ENCODE data around the gene ZNF561. TPM values are rescaled to one million over a fixed set of nuclear protein-coding genes. Genes with fewer than 3 reads are reported as not detected.
"Not testable (repeated sequence)": the region's sequence is repeated elsewhere in the genome, so short reads cannot be mapped to it uniquely, and the experiment has no call there.

The ZNF561 gene
- total RNA-seq, 2 donors from 2014 or later: 26.1 to 32.2 TPM

DNA sequence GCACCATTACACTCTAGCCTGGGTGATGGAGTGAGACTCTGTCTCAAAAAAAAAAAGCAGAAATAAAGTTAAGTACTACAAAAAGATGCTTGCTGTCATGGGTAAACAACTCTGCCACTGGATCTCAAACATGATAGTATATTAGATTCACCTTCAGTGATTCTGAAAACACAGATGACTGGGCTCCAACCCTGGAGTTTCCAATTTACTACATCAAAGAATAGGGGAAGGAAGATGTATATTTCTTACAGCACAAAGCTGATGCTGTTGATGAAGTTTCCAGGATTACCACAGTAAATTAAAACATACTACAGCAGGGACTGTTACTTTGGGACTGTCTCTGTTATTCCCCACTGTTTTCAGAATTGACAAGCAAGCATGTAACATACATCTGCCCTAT, 5.2 kb downstream of the ZNF561 start:
- Mint-ChIP-seq H3K4me3 (no peak overlapping the region), H3K27me3 (no peaks in the 10 kb centered on the region), H3K36me3 (ENCODE audit: low read depth) (peaks cover 97% of the 10 kb centered on the region), H3K27ac (peak overlapping the region; percentile 41), H3K4me1 (no peaks in the 10 kb centered on the region), H3K9me3 (peaks cover 2% of the 10 kb centered on the region)
- peak; percentile 77 for ATAC-seq (replicated peaks)

- no peak overlapping the region for H3K4me3 Mint-ChIP-seq
- no peaks in the 10 kb centered on the region for H3K27me3 Mint-ChIP-seq
- no peaks in the 10 kb centered on the region for H3K4me1 Mint-ChIP-seq
- ATAC-seq (replicated peaks): no peak
- H3K36me3 Mint-ChIP-seq (ENCODE audit: low read depth): peaks cover 74% of the 10 kb centered on the region
- peaks cover 10% of the 10 kb centered on the region for H3K9me3 Mint-ChIP-seq
- H3K27ac Mint-ChIP-seq: no peak overlapping the region
These were observed 10.4 kb downstream of the ZNF561 start for GRCh38 chr19:9610484-9611113.

GRCh38 chr19:9608912-9609311, 12.1 kb downstream of the ZNF561 start:
- Mint-ChIP-seq H3K4me1 (no peaks in the 10 kb centered on the region), H3K27ac (no peak overlapping the region), H3K36me3 (ENCODE audit: low read depth) (peaks cover 58% of the 10 kb centered on the region), H3K27me3 (no peaks in the 10 kb centered on the region), H3K4me3 (no peak overlapping the region), H3K9me3 (peaks cover 10% of the 10 kb centered on the region)
- ATAC-seq (replicated peaks): no peak

- peak; percentile 98 for ATAC-seq (replicated peaks)
- Mint-ChIP-seq H3K9me3 (peaks cover 4% of the 10 kb centered on the region), H3K27ac (peak overlapping the region; percentile 67), H3K4me1 (no peaks in the 10 kb centered on the region), H3K4me3 (peak overlapping the region; percentile 1), H3K27me3 (peaks cover 5% of the 10 kb centered on the region), H3K36me3 (ENCODE audit: low read depth) (peaks cover 6% of the 10 kb centered on the region)
These were observed 24.0 kb downstream of the ZNF561 start for GRCh38 chr19:9597027-9597426.

DNA sequence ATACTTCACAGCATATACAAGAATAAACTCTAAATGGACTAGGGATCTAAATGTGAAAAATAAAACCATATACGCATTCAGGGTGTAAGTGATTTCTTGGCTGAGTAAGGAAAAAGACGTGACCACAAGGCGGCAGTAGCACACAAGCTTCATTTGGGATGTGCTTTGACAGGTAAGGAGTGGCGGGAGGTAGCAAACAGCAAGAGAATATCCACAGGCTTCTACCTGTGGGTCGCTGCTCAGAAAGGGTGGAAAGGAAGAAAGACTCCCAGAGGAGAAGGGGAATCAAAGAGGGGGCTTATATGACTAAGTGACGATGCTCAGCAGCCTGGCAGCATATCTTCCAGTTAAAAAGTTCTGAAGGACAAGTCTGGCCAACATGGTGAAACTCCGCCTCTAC, 34.3 kb downstream of the ZNF561 start:
- no peaks in the 10 kb centered on the region for H3K9me3 Mint-ChIP-seq
- no peak overlapping the region for H3K4me3 Mint-ChIP-seq
- H3K27me3 Mint-ChIP-seq: peaks cover 2% of the 10 kb centered on the region
- peaks cover 11% of the 10 kb centered on the region for H3K4me1 Mint-ChIP-seq
- ATAC-seq (replicated peaks): peak; percentile 66
- H3K27ac Mint-ChIP-seq: no peak overlapping the region
- H3K36me3 Mint-ChIP-seq (ENCODE audit: low read depth): peaks cover 24% of the 10 kb centered on the region

- no peaks in the 10 kb centered on the region for H3K9me3 Mint-ChIP-seq
- peak; percentile 83 for ATAC-seq (replicated peaks)
- peaks cover 49% of the 10 kb centered on the region for H3K36me3 Mint-ChIP-seq (ENCODE audit: low read depth)
- H3K27me3 Mint-ChIP-seq: peaks cover 2% of the 10 kb centered on the region
- peak within 1 kb of the TSS; percentile 92 for H3K4me3 Mint-ChIP-seq
- peaks cover 22% of the 10 kb centered on the region for H3K4me1 Mint-ChIP-seq
- peak within 1 kb of the TSS; percentile 96 for H3K27ac Mint-ChIP-seq
These were observed 36.8 kb downstream of the ZNF561 start, which contains the start of gene ZNF121 for GRCh38 chr19:9584073-9584833. ZNF121 (minus strand) TSS chr19:9584504; CDS start chr19:9568097, 16,407 bp downstream.

GRCh38 chr19:9582081-9582725, 38.8 kb downstream of the ZNF561 start:
- H3K27me3 Mint-ChIP-seq; ATAC-seq (replicated peaks); H3K9me3 Mint-ChIP-seq: not testable (repeated sequence)
- peaks cover 28% of the 10 kb centered on the region for H3K4me1 Mint-ChIP-seq
- peaks cover 69% of the 10 kb centered on the region for H3K36me3 Mint-ChIP-seq (ENCODE audit: low read depth)
- H3K27ac Mint-ChIP-seq: peak overlapping the region; percentile 39
- H3K4me3 Mint-ChIP-seq: peak overlapping the region; percentile 92

- peak; percentile 75 for ATAC-seq (replicated peaks)
- peak overlapping the region; percentile 86 for H3K27ac Mint-ChIP-seq
- H3K4me1 Mint-ChIP-seq: peaks cover 30% of the 10 kb centered on the region
- peak overlapping the region; percentile 92 for H3K4me3 Mint-ChIP-seq
- peaks cover 84% of the 10 kb centered on the region for H3K36me3 Mint-ChIP-seq (ENCODE audit: low read depth)
- H3K27me3 Mint-ChIP-seq: no peaks in the 10 kb centered on the region
- H3K9me3 Mint-ChIP-seq: no peaks in the 10 kb centered on the region
These were observed 40.3 kb downstream of the ZNF561 start for GRCh38 chr19:9580728-9581127.

DNA sequence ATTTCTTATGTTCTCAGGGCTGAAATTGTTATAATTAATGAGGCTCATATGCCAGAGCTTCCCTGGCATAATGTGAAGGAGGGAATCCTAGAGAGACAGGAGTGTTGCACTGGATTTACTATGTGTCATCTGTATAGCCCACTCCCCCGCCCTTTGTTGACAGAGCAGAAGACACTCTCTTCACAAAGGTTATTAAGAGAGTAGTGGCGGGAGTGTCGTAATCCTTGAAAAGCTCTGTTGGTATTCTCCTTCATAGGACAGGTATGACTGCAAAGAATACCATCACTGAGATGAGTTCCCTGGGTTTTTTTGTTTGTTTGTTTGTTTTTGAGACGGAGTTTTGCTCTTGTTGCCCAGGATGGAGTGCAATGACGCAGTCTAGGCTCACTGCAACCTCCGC, 50.8 kb downstream of the ZNF561 start:
- no peaks in the 10 kb centered on the region for H3K27me3 Mint-ChIP-seq

DNA sequence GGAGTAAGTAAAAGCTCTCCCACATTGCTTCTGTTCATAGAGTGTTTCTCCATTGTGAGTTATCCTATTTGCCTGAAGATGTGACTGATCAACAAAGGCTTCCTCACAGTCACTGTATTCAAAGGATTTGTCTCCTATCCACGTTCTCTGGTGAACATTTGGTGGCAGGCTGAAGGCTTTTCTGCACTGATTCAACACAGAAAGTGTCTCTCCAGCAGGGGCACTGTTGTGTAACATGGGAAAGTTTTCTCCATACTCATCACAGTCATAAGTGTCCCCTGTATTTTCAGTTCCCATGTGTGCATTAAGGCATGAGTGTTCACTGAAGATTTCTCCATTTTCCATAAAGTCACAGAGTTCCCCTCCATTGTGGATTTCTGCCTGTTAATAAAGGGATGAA, 54.3 kb downstream of the ZNF561 start:
- Mint-ChIP-seq H3K4me1 (no peaks in the 10 kb centered on the region), H3K4me3 (no peak overlapping the region), H3K27ac (no peak overlapping the region), H3K27me3 (no peaks in the 10 kb centered on the region), H3K9me3 (peaks cover 31% of the 10 kb centered on the region), H3K36me3 (ENCODE audit: low read depth) (peaks cover 100% of the 10 kb centered on the region)
- ATAC-seq (replicated peaks): no peak

More for the DNA sequence above, 50.8 kb downstream of the ZNF561 start:
- no peak for ATAC-seq (replicated peaks)
- Mint-ChIP-seq H3K4me1 (no peaks in the 10 kb centered on the region), H3K4me3 (no peak overlapping the region), H3K36me3 (ENCODE audit: low read depth) (peaks cover 100% of the 10 kb centered on the region), H3K27ac (no peak overlapping the region), H3K9me3 (peaks cover 28% of the 10 kb centered on the region)

- H3K27ac Mint-ChIP-seq: no peak overlapping the region
These were observed 54.9 kb downstream of the ZNF561 start for GRCh38 chr19:9565900-9566705.

More at GRCh38 chr19:9565900-9566705, 54.9 kb downstream of the ZNF561 start:
- no peak overlapping the region for H3K4me3 Mint-ChIP-seq
- no peak for ATAC-seq (replicated peaks)
- H3K4me1 Mint-ChIP-seq: no peaks in the 10 kb centered on the region
- H3K27me3 Mint-ChIP-seq: no peaks in the 10 kb centered on the region
- H3K36me3 Mint-ChIP-seq (ENCODE audit: low read depth): peaks cover 100% of the 10 kb centered on the region
- peaks cover 27% of the 10 kb centered on the region for H3K9me3 Mint-ChIP-seq
